Loucy (cell line): ENCODE results near the gene ZIC4.

Experiments
- H2AFZ ChIP-seq: fragments of 200-600 bp; sonication (generic); 2 replicates; pipeline ENCODE4 v1.6.0; 2016; ENCODE audit warnings: antibody characterized with exemption, mild to moderate bottlenecking, low read length, moderate library complexity
- H3F3A ChIP-seq: fragments of 200-600 bp; 2 replicates; pipeline ENCODE4 v1.6.0; 2016; ENCODE audit warnings: antibody characterized with exemption, low read depth, mild to moderate bottlenecking
- H3K27me3 ChIP-seq: fragments of 200-600 bp; sonication (generic); 2 replicates; pipeline ENCODE4 v1.6.1; 2014; ENCODE audit warnings: low read length, mild to moderate bottlenecking; ENCODE audit not compliant: insufficient read depth, poor library complexity, severe bottlenecking
- H3K36me3 ChIP-seq: fragments of 200-600 bp; sonication (generic); 2 replicates; pipeline ENCODE4 v1.6.1; 2016; ENCODE audit warnings: low read length; ENCODE audit not compliant: insufficient read depth
- H3K4me1 ChIP-seq: fragments of 200-600 bp; sonication (generic); 2 replicates; pipeline ENCODE4 v1.5.1; 2014; ENCODE audit warnings: low read length, mild to moderate bottlenecking; ENCODE audit not compliant: insufficient read depth, poor library complexity, severe bottlenecking
- H3K4me2 ChIP-seq: fragments of 200-600 bp; sonication (generic); 2 replicates; pipeline ENCODE4 v1.6.0; 2014; ENCODE audit warnings: antibody characterized with exemption, low read length, low read depth, mild to moderate bottlenecking; ENCODE audit not compliant: poor library complexity, severe bottlenecking
- H3K4me3 ChIP-seq: fragments of 200-600 bp; sonication (generic); 2 replicates; pipeline ENCODE4 v1.5.1; 2014; ENCODE audit warnings: low read length, mild to moderate bottlenecking, mixed read lengths; ENCODE audit not compliant: poor library complexity, severe bottlenecking
- H3K79me2 ChIP-seq: fragments of 200-600 bp; sonication (generic); 2 replicates; pipeline ENCODE4 v1.6.1; 2014; ENCODE audit warnings: low read length; ENCODE audit not compliant: insufficient read depth
- H3K9ac ChIP-seq: fragments of 200-600 bp; sonication (generic); 2 replicates; pipeline ENCODE4 v1.6.0; 2014; ENCODE audit warnings: mild to moderate bottlenecking, low read depth, low read length, moderate library complexity; ENCODE audit not compliant: poor library complexity, severe bottlenecking
- H3K9me2 ChIP-seq: fragments of 200-600 bp; sonication (generic); replicated peaks from 2 replicates; pipeline ENCODE4 v1.6.1; 2016; ENCODE audit warnings: low read depth, low read length, mixed read lengths
- H3K9me3 ChIP-seq: fragments of 200-600 bp; sonication (generic); 2 replicates; pipeline ENCODE4 v1.6.1; 2014; ENCODE audit warnings: mild to moderate bottlenecking, antibody characterized with exemption, low read length, low read depth; ENCODE audit not compliant: insufficient read depth
- H4K20me1 ChIP-seq: fragments of 200-600 bp; sonication (generic); 2 replicates; pipeline ENCODE4 v1.6.0; 2014; ENCODE audit warnings: antibody characterized with exemption, low read length, mild to moderate bottlenecking; ENCODE audit not compliant: insufficient read depth, poor library complexity, severe bottlenecking
- EZH2phosphoT487 ChIP-seq: fragments of 200-600 bp; IDR thresholded peaks from 2 replicates; pipeline ENCODE4 v1.6.1; 2018; ENCODE audit warnings: antibody characterized with exemption, mild to moderate bottlenecking, moderate library complexity, borderline replicate concordance
- TF ChIP-seq, protein P1 (sequence below): fragments of 200-600 bp; sonication (generic); conservative IDR thresholded peaks from 2 replicates; pipeline ENCODE4 v1.5.1; 2014; ENCODE audit warnings: mild to moderate bottlenecking, antibody characterized with exemption, low read length

ZIC4 gene

DNA sequence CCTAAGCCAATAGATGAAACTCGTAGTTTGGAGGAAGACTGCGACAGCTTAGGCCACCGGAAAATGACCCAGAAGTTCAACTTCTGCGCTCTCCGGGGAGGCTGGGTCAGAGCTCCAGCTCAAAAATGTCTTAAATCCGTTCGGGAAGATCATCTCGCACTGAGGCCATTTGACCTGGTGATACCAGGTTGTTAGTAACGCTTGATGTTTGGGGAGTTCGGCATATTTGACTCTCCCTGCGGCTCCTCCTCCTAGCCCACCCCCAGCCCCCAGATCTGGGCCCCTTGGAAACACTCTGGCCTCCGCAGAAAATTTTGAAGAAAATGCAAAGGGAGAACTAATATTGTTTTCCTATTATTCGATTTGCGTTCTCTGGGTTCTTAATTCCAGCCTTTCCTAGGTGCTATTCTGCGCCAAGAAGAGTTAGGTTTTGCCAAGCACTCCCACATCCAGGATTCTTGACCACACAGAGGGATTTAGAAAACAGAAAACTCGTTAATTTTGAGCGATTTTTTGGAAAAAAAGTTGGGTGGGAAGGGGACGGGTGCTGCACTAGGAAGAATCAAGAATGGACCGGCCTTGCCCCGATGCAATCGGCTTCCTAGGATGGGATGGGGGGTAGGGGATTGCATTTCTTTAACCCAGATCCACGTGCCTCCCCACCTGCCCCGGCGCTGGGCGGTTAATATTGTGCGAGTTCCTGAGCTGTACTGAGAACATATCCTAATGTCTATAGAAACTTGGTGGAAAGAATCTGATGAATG is 50.0 kb downstream of the ZIC4 start:
- TF ChIP-seq, protein P1, sequence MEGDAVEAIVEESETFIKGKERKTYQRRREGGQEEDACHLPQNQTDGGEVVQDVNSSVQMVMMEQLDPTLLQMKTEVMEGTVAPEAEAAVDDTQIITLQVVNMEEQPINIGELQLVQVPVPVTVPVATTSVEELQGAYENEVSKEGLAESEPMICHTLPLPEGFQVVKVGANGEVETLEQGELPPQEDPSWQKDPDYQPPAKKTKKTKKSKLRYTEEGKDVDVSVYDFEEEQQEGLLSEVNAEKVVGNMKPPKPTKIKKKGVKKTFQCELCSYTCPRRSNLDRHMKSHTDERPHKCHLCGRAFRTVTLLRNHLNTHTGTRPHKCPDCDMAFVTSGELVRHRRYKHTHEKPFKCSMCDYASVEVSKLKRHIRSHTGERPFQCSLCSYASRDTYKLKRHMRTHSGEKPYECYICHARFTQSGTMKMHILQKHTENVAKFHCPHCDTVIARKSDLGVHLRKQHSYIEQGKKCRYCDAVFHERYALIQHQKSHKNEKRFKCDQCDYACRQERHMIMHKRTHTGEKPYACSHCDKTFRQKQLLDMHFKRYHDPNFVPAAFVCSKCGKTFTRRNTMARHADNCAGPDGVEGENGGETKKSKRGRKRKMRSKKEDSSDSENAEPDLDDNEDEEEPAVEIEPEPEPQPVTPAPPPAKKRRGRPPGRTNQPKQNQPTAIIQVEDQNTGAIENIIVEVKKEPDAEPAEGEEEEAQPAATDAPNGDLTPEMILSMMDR, result no peak
- no peak for TF ChIP-seq EZH2phosphoT487
- H3K36me3 ChIP-seq, result no peaks in the 10 kb centered on the region
- no peak overlapping the region for H3K9ac ChIP-seq
- H3K4me3 ChIP-seq, result no peak overlapping the region
- H3K4me2 ChIP-seq, result no peak overlapping the region
- no peaks in the 10 kb centered on the region for H3K9me3 ChIP-seq
- peaks cover 5% of the 10 kb centered on the region for H3K27me3 ChIP-seq
- no peaks in the 10 kb centered on the region for H3K9me2 ChIP-seq
- no peaks in the 10 kb centered on the region for H4K20me1 ChIP-seq
- H3F3A ChIP-seq, result no peaks in the 10 kb centered on the region
- H3K79me2 ChIP-seq, result no peaks in the 10 kb centered on the region
- no peaks in the 10 kb centered on the region for H3K4me1 ChIP-seq
- H2AFZ ChIP-seq, result no peak overlapping the region

DNA sequence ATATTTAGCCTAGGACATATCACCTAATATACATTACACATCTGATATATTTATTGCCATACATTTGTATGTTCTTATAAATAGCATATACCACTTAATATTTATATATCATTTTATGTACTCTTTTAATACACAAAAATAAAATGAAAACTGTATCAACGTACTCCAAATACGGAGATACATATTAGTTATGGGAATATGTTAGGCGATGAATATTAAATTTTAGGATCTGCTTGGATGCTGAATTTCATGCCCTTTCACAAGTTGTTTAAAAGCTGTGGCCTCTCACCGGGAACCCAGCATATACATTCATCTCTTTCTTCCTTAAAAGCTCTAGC is 50.6 kb downstream of the ZIC4 start:
- Histone ChIP-seq H3K9me2 (no peaks in the 10 kb centered on the region), H2AFZ (no peak overlapping the region), H3F3A (no peaks in the 10 kb centered on the region), H4K20me1 (no peaks in the 10 kb centered on the region), H3K79me2 (no peaks in the 10 kb centered on the region), H3K4me1 (no peaks in the 10 kb centered on the region), H3K4me2 (no peak overlapping the region), H3K9me3 (no peaks in the 10 kb centered on the region), H3K36me3 (no peaks in the 10 kb centered on the region), H3K9ac (no peak overlapping the region), H3K4me3 (no peak overlapping the region), H3K27me3 (peaks cover 5% of the 10 kb centered on the region)
- no peak for TF ChIP-seq EZH2phosphoT487
- TF ChIP-seq, protein P1, result no peak

DNA sequence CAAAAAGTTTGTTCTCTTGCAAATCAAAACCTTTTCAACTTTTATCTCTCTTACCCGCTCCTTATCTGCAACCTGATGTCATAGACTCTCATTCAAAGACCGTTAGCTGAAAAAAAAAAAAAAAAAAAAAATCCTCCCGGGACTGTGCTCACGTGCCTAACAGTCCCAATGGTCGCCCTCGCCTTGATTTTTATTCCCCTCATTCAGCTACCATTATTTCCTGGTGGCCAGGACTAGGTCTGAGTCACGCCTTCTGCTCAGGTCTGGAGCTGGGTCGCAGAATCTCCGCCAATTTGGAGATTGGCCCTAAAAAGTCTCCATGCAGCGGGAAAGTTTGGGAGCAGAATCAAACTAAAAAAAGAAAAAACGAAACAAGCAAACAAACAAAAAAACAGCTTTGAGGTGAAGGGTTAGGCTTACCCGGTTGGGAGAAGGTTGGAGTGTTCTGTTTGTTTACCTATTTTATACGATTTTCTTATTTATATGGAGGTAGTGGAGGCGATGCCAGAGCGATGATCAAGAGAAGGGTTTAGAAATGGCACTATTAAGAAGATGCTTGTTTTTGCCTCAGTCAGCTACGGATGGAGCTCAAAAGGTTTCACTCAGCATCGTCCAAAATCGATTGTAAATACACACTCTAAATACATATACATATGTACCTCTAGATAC is 51.1 kb downstream of the ZIC4 start:
- Histone ChIP-seq H3F3A (no peaks in the 10 kb centered on the region), H3K4me3 (no peak overlapping the region), H3K79me2 (no peaks in the 10 kb centered on the region), H3K36me3 (no peaks in the 10 kb centered on the region), H3K9ac (no peak overlapping the region), H3K27me3 (peaks cover 5% of the 10 kb centered on the region), H2AFZ (no peak overlapping the region), H3K9me3 (no peaks in the 10 kb centered on the region), H3K4me2 (no peak overlapping the region), H3K9me2 (no peaks in the 10 kb centered on the region), H3K4me1 (no peaks in the 10 kb centered on the region), H4K20me1 (no peaks in the 10 kb centered on the region)
- no peak for TF ChIP-seq EZH2phosphoT487
- TF ChIP-seq, protein P1, result no peak
